Ectodermal cell (in vitro differentiated cells): ENCODE data around the gene RFX4.

Source experiments
- H3K27ac ChIP-seq: 2 replicates; pipeline ENCODE4 v1.7.0; 2013; ENCODE audit warnings: mild to moderate bottlenecking, low read depth, low read length; ENCODE audit not compliant: insufficient read depth, poor library complexity, severe bottlenecking
- H3K27me3 ChIP-seq: 2 replicates; pipeline ENCODE4 v1.7.0; 2013; ENCODE audit warnings: mild to moderate bottlenecking, low read length; ENCODE audit not compliant: insufficient read depth, control insufficient read depth, poor library complexity, severe bottlenecking
- H3K36me3 ChIP-seq: one replicate; pipeline ENCODE4 v1.7.0; 2013; ENCODE audit warnings: low read length; ENCODE audit not compliant: control insufficient read depth, insufficient read depth
- H3K4me1 ChIP-seq: one replicate; pipeline ENCODE4 v1.7.0; 2013; ENCODE audit warnings: low read length; ENCODE audit not compliant: control insufficient read depth, insufficient read depth
- H3K4me3 ChIP-seq: 2 replicates; pipeline ENCODE4 v1.7.0; 2013; ENCODE audit warnings: low read depth, low read length, control low read depth; ENCODE audit not compliant: insufficient read depth
- H3K9me3 ChIP-seq: 2 replicates; pipeline ENCODE4 v1.7.0; 2013; ENCODE audit warnings: mild to moderate bottlenecking, low read length, moderate library complexity; ENCODE audit not compliant: control insufficient read depth
- WGBS, 2 experiments: methylation state at CpG; one replicate each; pipeline ENCODE4 v1.1.7; 2013; ENCODE audit warnings: missing lambda C conversion rate in 2 of 2; 5-methylcytosine and 5-hydroxymethylcytosine counted together

Gene RFX4

DNA sequence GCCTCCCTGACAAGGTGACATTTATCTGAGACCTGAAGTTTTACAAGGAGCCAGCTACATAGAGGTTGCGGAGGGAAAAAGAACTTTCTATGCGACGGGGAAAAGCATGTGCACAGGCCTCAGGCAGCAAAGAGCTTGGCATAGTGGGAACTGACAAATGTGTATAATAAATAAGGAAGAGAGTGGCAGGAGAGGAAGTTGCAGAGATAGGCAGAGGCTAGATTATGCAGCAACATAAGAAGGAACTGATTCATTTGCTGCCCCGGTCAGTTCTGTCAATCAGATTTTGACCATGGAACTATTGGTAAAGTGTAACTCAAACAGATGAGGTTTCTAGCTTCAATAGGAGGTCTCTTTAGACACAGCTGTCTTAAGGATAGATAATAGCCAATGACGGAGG is 158.0 kb downstream of the RFX4 start:
- Histone ChIP-seq H3K4me1 (peaks cover 31% of the 10 kb centered on the region), H3K27me3 (no peaks in the 10 kb centered on the region), H3K36me3 (peaks cover 3% of the 10 kb centered on the region), H3K27ac (no peak overlapping the region), H3K9me3 (no peaks in the 10 kb centered on the region), H3K4me3 (no peak overlapping the region)
- 92 to 95% methylated on average over 5 of the region's 5 CpGs for WGBS, 2 experiments

DNA sequence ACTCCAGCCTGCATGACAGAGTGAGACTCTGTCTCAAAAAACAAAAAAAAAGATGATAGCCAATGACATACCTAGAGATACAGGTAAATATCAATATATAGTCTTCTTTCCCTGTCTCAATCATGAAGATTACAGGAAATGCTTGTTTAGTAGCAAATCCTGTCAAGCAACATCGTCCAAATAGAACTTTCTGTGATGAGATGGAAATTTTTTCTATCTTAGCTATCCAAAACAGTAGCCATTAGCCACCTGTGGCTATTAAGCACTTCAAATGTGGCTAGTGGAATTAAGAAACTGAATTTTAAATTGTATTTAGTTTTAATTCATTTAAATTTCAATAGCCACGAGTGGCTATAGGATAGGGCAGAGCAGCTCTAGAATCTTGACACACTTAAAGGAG is 158.4 kb downstream of the RFX4 start:
- Histone ChIP-seq H3K4me1 (peaks cover 31% of the 10 kb centered on the region), H3K27ac (no peak overlapping the region), H3K9me3 (no peaks in the 10 kb centered on the region), H3K4me3 (no peak overlapping the region), H3K27me3 (no peaks in the 10 kb centered on the region), H3K36me3 (peaks cover 3% of the 10 kb centered on the region)
- WGBS, 2 experiments = 90 to 100% methylated on average over 1 to 2 of the region's 2 CpGs

DNA sequence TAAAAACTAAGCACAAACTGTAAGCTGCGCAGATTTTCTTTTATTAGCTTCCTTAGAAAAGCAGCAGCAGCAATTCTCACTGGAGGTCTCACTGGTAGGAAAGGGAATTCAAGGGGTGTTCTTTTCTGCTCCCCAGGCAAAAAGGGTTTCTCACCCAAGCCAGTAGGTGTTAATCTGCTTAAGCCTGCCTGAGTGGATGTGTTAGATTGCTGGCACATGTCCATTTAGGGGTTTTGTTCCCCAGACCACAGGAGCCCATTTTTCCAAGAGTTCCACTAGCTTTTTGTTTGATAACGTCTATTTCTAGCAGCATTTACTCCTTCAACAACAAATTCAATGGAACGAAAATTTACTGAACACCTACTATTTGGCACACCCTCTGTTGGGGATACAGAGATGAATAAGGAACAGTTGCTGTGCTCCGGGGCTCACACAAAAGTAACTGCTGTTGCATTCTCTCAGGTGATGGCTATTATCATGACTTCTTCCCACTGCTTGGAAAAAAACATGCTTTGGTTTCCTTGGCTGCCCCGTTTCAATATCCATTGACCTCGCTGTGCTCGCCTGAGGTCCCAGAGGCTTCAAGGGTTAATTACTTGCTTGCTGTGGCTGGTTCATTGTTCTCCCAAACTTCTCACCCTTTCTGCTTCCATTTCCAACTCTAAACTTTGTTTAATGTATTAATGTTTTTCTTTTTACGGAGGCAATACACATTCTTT is 160.6 kb downstream of the RFX4 start:
- Histone ChIP-seq H3K4me1 (peaks cover 24% of the 10 kb centered on the region), H3K27me3 (no peaks in the 10 kb centered on the region), H3K4me3 (no peak overlapping the region), H3K9me3 (no peaks in the 10 kb centered on the region), H3K36me3 (peaks cover 14% of the 10 kb centered on the region), H3K27ac (peak overlapping the region; percentile 33)
- WGBS, 2 experiments = 33 to 37% methylated on average over 7 of the region's 8 CpGs

DNA sequence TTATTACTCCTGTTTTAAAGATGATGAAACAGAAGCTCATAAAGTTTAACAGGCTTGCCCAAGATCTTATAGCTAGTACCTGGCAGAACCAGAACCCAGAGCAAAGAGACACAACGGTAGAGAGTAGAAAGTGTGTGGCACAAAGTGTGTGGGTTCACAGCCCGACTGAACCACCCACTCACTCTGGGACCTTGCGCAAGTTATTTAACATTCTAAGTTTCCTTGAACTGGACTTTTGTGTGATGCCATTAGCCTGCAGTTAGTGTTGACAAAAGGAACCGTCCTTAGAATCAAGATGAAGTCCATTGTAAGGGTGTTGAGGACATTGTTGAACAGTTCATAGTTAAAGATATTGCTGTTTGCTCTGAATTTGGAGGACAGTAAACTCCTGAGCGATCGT is 161.8 kb downstream of the RFX4 start:
- H3K36me3 ChIP-seq = peaks cover 14% of the 10 kb centered on the region
- no peaks in the 10 kb centered on the region for H3K27me3 ChIP-seq
- H3K9me3 ChIP-seq = no peaks in the 10 kb centered on the region
- 92% methylated on average over 6 of the region's 6 CpGs for WGBS, 2 experiments
- H3K4me3 ChIP-seq = no peak overlapping the region
- H3K4me1 ChIP-seq = peaks cover 24% of the 10 kb centered on the region
- no peak overlapping the region for H3K27ac ChIP-seq

DNA sequence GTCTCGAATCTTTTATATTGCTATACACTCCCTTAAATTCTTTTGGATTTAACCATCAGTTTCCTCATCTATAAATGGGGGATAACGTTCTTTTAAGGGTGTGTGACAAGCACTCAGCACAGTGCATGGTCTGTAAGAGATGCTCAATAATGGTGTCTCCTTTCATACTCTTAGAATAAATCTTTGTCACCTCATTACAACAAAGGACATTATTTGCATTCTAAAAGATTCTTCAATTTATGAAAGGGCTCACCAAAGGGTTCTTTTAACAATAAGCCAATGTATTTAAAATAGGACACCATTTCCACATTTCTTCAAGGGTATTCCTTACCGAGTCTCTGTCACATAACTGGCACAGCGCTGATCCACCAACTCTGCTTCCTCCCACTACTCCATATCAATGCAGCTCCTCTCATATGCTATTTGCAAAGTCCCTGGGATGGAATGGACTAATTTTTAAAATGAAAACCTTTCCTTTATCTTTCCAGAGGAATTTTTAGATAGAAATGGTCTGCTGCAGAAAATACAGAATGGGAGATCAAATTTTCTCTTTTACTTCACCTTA is 162.5 kb downstream of the RFX4 start:
- WGBS, 2 experiments = 87 to 92% methylated on average over 3 to 4 of the region's 4 CpGs
- Histone ChIP-seq H3K27me3 (no peaks in the 10 kb centered on the region), H3K27ac (no peak overlapping the region), H3K9me3 (no peaks in the 10 kb centered on the region), H3K4me1 (peaks cover 24% of the 10 kb centered on the region), H3K4me3 (no peak overlapping the region), H3K36me3 (peaks cover 18% of the 10 kb centered on the region)

DNA sequence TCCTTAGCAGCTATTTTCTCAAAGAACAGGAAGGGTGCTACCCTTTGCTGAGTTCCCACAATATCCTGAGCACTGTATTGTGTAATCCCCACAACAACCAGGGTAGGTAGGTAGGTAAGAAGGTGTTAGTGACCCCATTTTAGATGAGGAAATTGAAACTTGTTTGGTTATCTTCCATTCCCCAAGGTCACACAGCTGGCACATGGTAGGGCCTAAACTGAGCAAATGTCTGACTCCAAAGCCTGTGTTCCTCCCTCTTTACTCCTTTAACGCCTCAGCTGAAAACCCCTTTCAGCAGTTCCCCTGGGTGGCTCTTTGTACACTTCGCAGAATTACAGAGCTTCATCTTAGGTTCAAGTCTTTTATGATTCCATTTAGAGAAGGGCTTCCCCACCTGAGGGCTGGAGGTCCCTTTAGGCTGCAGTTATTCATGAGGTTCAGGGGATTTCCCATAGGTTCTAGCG is 165.2 kb downstream of the RFX4 start:
- Histone ChIP-seq H3K36me3 (peaks cover 24% of the 10 kb centered on the region), H3K9me3 (no peaks in the 10 kb centered on the region), H3K27ac (no peak overlapping the region), H3K27me3 (no peaks in the 10 kb centered on the region), H3K4me1 (peaks cover 12% of the 10 kb centered on the region), H3K4me3 (no peak overlapping the region)
- 86 to 96% methylated on average over 3 of the region's 3 CpGs for WGBS, 2 experiments

DNA sequence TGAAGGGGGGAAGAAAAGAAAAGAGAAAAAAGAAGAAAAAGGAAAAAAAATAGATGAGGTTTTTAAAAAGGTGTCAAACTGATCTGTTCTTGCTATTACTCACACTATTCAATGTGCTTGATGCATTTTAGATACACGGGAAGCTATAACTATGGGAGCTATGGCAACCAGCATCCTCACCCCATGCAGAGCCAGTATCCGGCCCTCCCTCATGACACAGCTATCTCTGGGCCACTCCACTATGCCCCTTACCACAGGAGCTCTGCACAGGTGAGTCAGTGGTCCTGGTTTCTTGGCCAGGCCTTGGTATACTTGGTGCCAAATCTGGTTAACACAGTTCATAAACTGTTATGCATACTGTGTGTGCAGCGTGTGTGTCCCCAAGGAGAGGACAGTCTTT is 167.7 kb downstream of the RFX4 start:
- Histone ChIP-seq H3K27me3 (no peaks in the 10 kb centered on the region), H3K27ac (no peak overlapping the region), H3K4me3 (no peak overlapping the region), H3K9me3 (no peaks in the 10 kb centered on the region), H3K36me3 (peaks cover 36% of the 10 kb centered on the region), H3K4me1 (no peaks in the 10 kb centered on the region)
- 94 to 97% methylated on average over 2 of the region's 3 CpGs for WGBS, 2 experiments

DNA sequence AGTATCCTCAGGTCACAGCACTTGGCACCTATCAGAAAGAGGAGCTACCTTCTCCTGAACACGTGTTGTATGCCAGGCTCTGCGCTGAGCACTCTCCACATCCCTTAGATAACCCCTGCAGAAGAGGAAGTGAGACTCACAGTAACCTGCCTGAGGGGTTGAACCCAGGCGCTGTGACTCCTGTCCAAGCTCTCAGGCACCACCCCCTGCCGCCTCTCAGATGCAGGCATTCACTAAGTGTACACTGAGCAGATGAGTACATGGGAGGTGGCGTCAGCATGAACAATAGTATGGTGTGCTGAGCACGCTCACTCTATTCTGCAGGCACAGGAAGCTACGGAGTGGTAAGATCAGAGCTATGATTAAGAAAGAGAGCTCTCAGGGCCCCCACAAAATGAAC is 170.7 kb downstream of the RFX4 start:
- 95% methylated on average over 7 of the region's 7 CpGs for WGBS, 2 experiments
- Histone ChIP-seq H3K9me3 (no peaks in the 10 kb centered on the region), H3K4me1 (peaks cover 10% of the 10 kb centered on the region), H3K27ac (no peak overlapping the region), H3K4me3 (no peak overlapping the region), H3K27me3 (no peaks in the 10 kb centered on the region), H3K36me3 (peaks cover 23% of the 10 kb centered on the region)

DNA sequence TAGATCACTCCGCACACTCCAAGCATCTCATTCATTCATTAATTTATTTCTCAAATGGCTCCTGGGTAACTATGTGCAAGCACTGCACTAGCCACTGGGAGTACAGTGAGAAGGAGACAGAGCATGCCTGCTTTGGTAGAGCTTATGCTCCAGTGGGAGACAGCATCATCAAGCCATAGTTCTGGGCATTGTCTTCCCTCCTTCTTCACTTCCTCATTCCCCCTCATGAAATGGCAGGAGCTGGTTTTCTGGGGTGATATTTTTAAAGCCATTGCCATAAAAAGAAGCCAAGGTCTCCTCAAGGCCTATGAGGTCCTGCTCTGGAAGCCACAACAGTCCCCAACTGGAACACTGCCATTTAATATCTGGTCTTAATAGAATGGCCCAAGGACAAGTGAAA is 171.5 kb downstream of the RFX4 start:
- peaks cover 23% of the 10 kb centered on the region for H3K36me3 ChIP-seq
- no peak overlapping the region for H3K27ac ChIP-seq
- no peaks in the 10 kb centered on the region for H3K27me3 ChIP-seq
- H3K9me3 ChIP-seq = no peaks in the 10 kb centered on the region
- H3K4me1 ChIP-seq = peaks cover 18% of the 10 kb centered on the region
- no peak overlapping the region for H3K4me3 ChIP-seq
- 89 to 100% methylated on average over 1 of the region's 1 CpG for WGBS, 2 experiments

DNA sequence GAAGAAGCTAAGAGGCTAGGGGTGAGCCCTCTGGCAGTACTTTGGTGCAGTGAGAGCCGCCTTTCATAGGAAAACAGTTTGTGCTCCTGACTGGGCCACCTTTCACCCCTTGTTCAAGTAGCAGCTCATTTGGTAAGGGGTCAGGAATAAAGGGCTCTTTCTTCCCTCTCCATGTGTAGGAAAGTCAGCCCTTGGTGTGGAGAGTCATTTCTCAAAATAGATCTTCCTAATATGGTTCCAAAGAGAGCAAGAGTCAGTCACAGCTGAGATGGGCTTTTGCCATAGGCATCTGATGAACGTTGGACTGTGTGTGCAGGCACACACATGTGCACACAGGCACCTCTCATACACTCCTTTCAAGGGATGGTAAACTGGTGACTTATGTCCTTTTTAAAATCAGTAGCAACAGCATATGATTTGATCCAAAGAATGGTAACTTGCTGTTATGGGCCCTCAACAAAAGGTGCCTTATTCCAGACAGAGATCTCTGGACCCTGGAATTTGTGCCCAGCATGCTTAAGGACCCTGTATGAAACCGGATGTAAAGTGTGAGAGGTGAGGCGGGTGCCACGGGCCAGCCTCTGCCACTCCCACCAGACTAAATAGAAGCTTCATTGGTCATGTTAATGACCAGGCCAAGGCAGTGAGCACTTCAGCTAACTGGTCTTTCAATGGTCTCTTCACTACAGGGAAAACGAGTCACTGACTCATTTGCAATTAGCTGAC is 175.0 kb downstream of the RFX4 start:
- H3K27ac ChIP-seq = peak overlapping the region; percentile 18
- H3K9me3 ChIP-seq = no peaks in the 10 kb centered on the region
- no peak overlapping the region for H3K4me3 ChIP-seq
- WGBS, 2 experiments = 91 to 95% methylated on average over 6 of the region's 6 CpGs
- peaks cover 32% of the 10 kb centered on the region for H3K4me1 ChIP-seq
- H3K36me3 ChIP-seq = peaks cover 14% of the 10 kb centered on the region
- no peaks in the 10 kb centered on the region for H3K27me3 ChIP-seq
